Caco-2 (cell line): Measurements from ENCODE around the gene NR1D1. TPM values are rescaled to one million over a fixed set of nuclear protein-coding genes. Genes with fewer than 3 reads are reported as not detected.
A peak's percentile ranks its signal among the peaks of the same experiment; 100 is the strongest.

Experiments used
- BruUV-seq: library from RNA; stranded (reverse); fragments of 400-500 nt; replicated peaks from 2 replicates; lab custom pipeline; 2021; lab: Mats Ljungman, UMichigan
- CTCF ChIA-PET: fragments of 300-600 bp; sonication (Branson Sonifier 250); formaldehyde crosslinking; loops from one replicate; lab custom pipeline; 2022; ENCODE audit warnings: antibody characterized with exemption; lab: Charles Lee
- POLR2A ChIA-PET: fragments of 300-600 bp; sonication (Branson Sonifier 250); formaldehyde crosslinking; loops from one replicate; lab custom pipeline; 2022; ENCODE audit warnings: antibody characterized with exemption; lab: Charles Lee
- DNase-seq, 2 experiments: peaks; one replicate each; pipeline versions ENCODE4 v3.0.0 to v3.0.0-alpha.2; 2020 to 2022
- H3K27me3 ChIP-seq: replicated peaks from 2 replicates; pipeline ENCODE4 v1.6.0; 2011; ENCODE audit warnings: low read length; ENCODE audit not compliant: control insufficient read depth, insufficient read depth
- H3K36me3 ChIP-seq: 2 replicates; pipeline ENCODE4 v1.5.1; 2011; ENCODE audit warnings: low read length; ENCODE audit not compliant: control insufficient read depth, insufficient read depth
- H3K4me1 ChIP-seq: fragments of 250-450 bp; sonication (Bioruptor Pico); 2 replicates; pipeline ENCODE4 v1.5.1; 2020; ENCODE audit warnings: mild to moderate bottlenecking
- H3K4me3 ChIP-seq: 2 replicates; pipeline ENCODE4 v1.5.1; 2011; ENCODE audit warnings: low read depth, mild to moderate bottlenecking, control low read depth, low read length
- H3K9me3 ChIP-seq: fragments of 250-450 bp; sonication (Bioruptor Pico); 2 replicates; pipeline ENCODE4 v1.5.1; 2020; ENCODE audit warnings: mild to moderate bottlenecking, moderate library complexity
- H3K27ac Mint-ChIP-seq: one replicate; pipeline ENCODE4 v1.8.0; 2022; ENCODE audit warnings: mixed read lengths; ENCODE audit not compliant: unreplicated experiment
- H3K27me3 Mint-ChIP-seq: one replicate; pipeline ENCODE4 v1.8.0; 2022; ENCODE audit warnings: mixed read lengths; ENCODE audit not compliant: insufficient read depth, unreplicated experiment
- H3K36me3 Mint-ChIP-seq: one replicate; pipeline ENCODE4 v1.8.0; 2022; ENCODE audit warnings: mild to moderate bottlenecking, mixed read lengths; ENCODE audit not compliant: insufficient read depth, unreplicated experiment
- H3K4me1 Mint-ChIP-seq: one replicate; pipeline ENCODE4 v1.8.0; 2022; ENCODE audit warnings: low read depth, mixed read lengths; ENCODE audit not compliant: unreplicated experiment
- H3K4me3 Mint-ChIP-seq: one replicate; pipeline ENCODE4 v1.8.0; 2022; ENCODE audit warnings: mild to moderate bottlenecking, moderate library complexity, mixed read lengths; ENCODE audit not compliant: unreplicated experiment
- H3K9me3 Mint-ChIP-seq: one replicate; pipeline ENCODE4 v1.8.0; 2022; ENCODE audit warnings: mixed read lengths; ENCODE audit not compliant: unreplicated experiment
- intact Hi-C: fragments of 100-400 bp; cut with micrococcal nuclease; formaldehyde crosslinking; loops from one replicate; pipeline ENCODE4 v1.10.0; 2022; ENCODE audit not compliant: unreplicated experiment
- total RNA-seq: library from RNA; stranded (reverse); gene quantifications from 2 replicates; pipeline ENCODE4 v1.2.3, GENCODE V29; 2022
- TF ChIP-seq, protein P1 (sequence below), 2 experiments: fragments of 200-600 bp in 1 of 2; IDR thresholded peaks; 1 replicate in 1 of 2; 2 replicates in 1 of 2; pipeline versions ENCODE4 v1.5.1 to v1.8.0; 2011 to 2022; ENCODE audit warnings: antibody characterized with exemption in 1 of 2, control low read depth in 1 of 2, inconsistent platforms in 1 of 2, low read depth in 1 of 2, low read length in 1 of 2, mild to moderate bottlenecking in 1 of 2, moderate library complexity in 1 of 2; ENCODE audit not compliant: insufficient read depth in 1 of 2, severe bottlenecking in 1 of 2, unreplicated experiment in 1 of 2

The NR1D1 gene
- total RNA-seq, 1 experiment from 2014 or later, result 8.9 TPM

- TF ChIP-seq, protein P1, sequence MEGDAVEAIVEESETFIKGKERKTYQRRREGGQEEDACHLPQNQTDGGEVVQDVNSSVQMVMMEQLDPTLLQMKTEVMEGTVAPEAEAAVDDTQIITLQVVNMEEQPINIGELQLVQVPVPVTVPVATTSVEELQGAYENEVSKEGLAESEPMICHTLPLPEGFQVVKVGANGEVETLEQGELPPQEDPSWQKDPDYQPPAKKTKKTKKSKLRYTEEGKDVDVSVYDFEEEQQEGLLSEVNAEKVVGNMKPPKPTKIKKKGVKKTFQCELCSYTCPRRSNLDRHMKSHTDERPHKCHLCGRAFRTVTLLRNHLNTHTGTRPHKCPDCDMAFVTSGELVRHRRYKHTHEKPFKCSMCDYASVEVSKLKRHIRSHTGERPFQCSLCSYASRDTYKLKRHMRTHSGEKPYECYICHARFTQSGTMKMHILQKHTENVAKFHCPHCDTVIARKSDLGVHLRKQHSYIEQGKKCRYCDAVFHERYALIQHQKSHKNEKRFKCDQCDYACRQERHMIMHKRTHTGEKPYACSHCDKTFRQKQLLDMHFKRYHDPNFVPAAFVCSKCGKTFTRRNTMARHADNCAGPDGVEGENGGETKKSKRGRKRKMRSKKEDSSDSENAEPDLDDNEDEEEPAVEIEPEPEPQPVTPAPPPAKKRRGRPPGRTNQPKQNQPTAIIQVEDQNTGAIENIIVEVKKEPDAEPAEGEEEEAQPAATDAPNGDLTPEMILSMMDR (IDR thresholded peaks at IDR 0.05; ENCODE audit: insufficient read depth in 1 of 2, low read depth in 1 of 2, low read length in 1 of 2, severe bottlenecking in 1 of 2, unreplicated experiment in 1 of 2), result no peak
- intact Hi-C loops, result no loop called here
- Mint-ChIP-seq H3K9me3 (no peaks in the 10 kb centered on the region), H3K27me3 (no peaks in the 10 kb centered on the region), H3K4me1 (peaks cover 20% of the 10 kb centered on the region), H3K4me3 (peak overlapping the region; percentile 97), H3K36me3 (peaks cover 58% of the 10 kb centered on the region), H3K27ac (peak overlapping the region; percentile 93)
- H3K36me3 ChIP-seq, result peaks cover 3% of the 10 kb centered on the region; the same call in 1 of the 2 replicates
- no peaks in the 10 kb centered on the region for H3K9me3 ChIP-seq
- BruUV-seq, result TSS peak; percentile 62
- CTCF ChIA-PET, result interaction anchor here (0.5 to 4.5 kb wide), 8 partner anchors 10 to 239 kb away, joined by 3 to 63 read pairs (median 4); partner anchors contain the start of gene NR1D1
- POLR2A ChIA-PET, result interaction anchor here (0.5 to 3.2 kb wide), 7 partner anchors 10 to 25 kb away, joined by 3 to 56 read pairs (median 6); partner anchors contain the start of genes CASC3 and NR1D1
- H3K27me3 ChIP-seq, result no peaks in the 10 kb centered on the region
- no peak for DNase-seq
- H3K4me1 ChIP-seq, result peaks cover 19% of the 10 kb centered on the region
- H3K4me3 ChIP-seq, result peak overlapping the region; percentile 78
These were observed 23.4 kb upstream of the NR1D1 start for GRCh38 chr17:40123811-40124114.

DNA sequence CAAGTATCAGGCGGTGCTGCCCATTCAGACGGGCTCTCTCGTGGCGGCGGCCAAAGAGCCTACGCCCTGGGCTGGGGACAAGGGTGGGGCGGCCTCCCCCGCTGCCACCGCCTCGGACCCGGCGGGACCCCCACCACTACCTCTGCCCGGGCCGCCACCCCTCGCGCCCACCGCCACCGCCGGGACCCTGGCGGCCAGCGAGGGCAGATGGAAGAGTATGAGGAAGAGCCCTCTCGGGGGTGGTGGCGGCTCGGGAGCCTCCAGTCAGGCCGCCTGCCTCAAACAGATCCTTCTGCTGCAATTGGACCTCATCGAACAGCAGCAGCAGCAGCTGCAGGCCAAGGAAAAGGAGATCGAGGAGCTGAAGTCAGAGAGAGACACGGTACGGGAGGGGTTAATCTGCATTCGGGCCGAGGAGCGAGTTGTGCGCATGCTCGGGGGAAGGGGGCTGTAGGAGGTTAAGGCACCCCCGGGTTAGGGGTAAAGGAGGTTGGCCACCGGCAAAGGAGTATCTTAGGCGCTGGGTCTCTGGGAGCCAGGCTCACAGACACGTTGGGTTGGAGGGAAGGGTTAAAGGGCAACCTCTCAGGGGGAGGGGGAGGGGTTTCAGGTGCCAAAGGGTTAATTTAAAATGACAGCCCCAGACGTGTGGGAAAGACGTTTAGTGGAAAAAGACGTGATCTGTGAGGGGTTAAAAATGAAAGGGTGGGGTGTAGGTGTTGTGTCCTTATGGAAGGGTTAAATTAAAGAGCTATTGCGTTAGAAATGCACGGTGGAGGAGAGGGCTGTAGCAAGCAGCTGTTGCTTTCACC, 22.8 kb upstream of the NR1D1 start:
- Mint-ChIP-seq H3K4me3 (peak overlapping the region; percentile 97), H3K9me3 (no peaks in the 10 kb centered on the region), H3K27ac (peak overlapping the region; percentile 93), H3K4me1 (peaks cover 23% of the 10 kb centered on the region), H3K27me3 (no peaks in the 10 kb centered on the region), H3K36me3 (peaks cover 55% of the 10 kb centered on the region)
- Histone ChIP-seq H3K36me3 (peaks cover 3% of the 10 kb centered on the region), H3K27me3 (no peaks in the 10 kb centered on the region), H3K4me1 (peaks cover 20% of the 10 kb centered on the region), H3K9me3 (no peaks in the 10 kb centered on the region), H3K4me3 (peak overlapping the region; percentile 78)
- TF ChIP-seq, protein P1 (IDR thresholded peaks at IDR 0.05; ENCODE audit: insufficient read depth in 1 of 2, low read depth in 1 of 2, low read length in 1 of 2, severe bottlenecking in 1 of 2, unreplicated experiment in 1 of 2), result no peak
- intact Hi-C loops, result no loop called here
- POLR2A ChIA-PET, result interaction anchor here (0.7 to 3.2 kb wide), 5 partner anchors 9 to 23 kb away, joined by 3 to 56 read pairs (median 8); partner anchors contain the start of genes CASC3 and NR1D1
- no TSS peak for BruUV-seq
- CTCF ChIA-PET, result interaction anchor here (0.5 to 4.5 kb wide), 9 partner anchors 10 to 110 kb away, joined by 3 to 63 read pairs (median 4); partner anchors contain the start of gene NR1D1
- DNase-seq, result peak; percentile 78 to 79

GRCh38 chr17:40122136-40122998, 22.0 kb upstream of the NR1D1 start:
- TF ChIP-seq, protein P1 (IDR thresholded peaks at IDR 0.05; ENCODE audit: insufficient read depth in 1 of 2, low read depth in 1 of 2, low read length in 1 of 2, severe bottlenecking in 1 of 2, unreplicated experiment in 1 of 2), result peak in 1 of 2 experiments; percentile 26

More at GRCh38 chr17:40122136-40122998, 22.0 kb upstream of the NR1D1 start:
- H3K9me3 ChIP-seq, result no peaks in the 10 kb centered on the region
- intact Hi-C loops, result no loop called here
- H3K4me3 Mint-ChIP-seq, result peak overlapping the region; percentile 97
- H3K4me1 Mint-ChIP-seq, result peaks cover 29% of the 10 kb centered on the region
- no peaks in the 10 kb centered on the region for H3K27me3 ChIP-seq
- H3K4me1 ChIP-seq, result peaks cover 25% of the 10 kb centered on the region
- ChIA-PET CTCF (interaction anchor here (0.6 to 4.5 kb wide), 6 partner anchors 9 to 51 kb away, joined by 3 to 63 read pairs (median 4); partner anchors contain the start of gene NR1D1), POLR2A (interaction anchor here (0.6 to 3.2 kb wide), 6 partner anchors 9 to 22 kb away, joined by 4 to 56 read pairs (median 8); partner anchors contain the start of genes CASC3 and NR1D1)
- H3K36me3 ChIP-seq, result peaks cover 3% of the 10 kb centered on the region
- peak; percentile 57 to 70 for DNase-seq
- no peak overlapping the region for H3K27ac Mint-ChIP-seq
- H3K27me3 Mint-ChIP-seq, result no peaks in the 10 kb centered on the region
- H3K9me3 Mint-ChIP-seq, result no peaks in the 10 kb centered on the region
- peaks cover 51% of the 10 kb centered on the region for H3K36me3 Mint-ChIP-seq
- no TSS peak for BruUV-seq
- H3K4me3 ChIP-seq, result peak overlapping the region; percentile 78
